SK-N-MC (cell line): ENCODE data around the gene SIVA1.

Experiments
- EZH2 ChIP-seq: fragments of 200-600 bp; sonication (generic); IDR thresholded peaks from one replicate; pipeline ENCODE4 v1.6.1; 2017; ENCODE audit warnings: antibody characterized with exemption
- FOXP2 ChIP-seq: optimal IDR thresholded peaks from 2 replicates; pipeline ENCODE3; 2011; ENCODE audit warnings: mild to moderate bottlenecking, moderate library complexity; ENCODE audit not compliant: insufficient read depth; ENCODE audit errors: extremely low read length, control extremely low read depth
- POLR2AphosphoS5 ChIP-seq: IDR thresholded peaks from 2 replicates; pipeline ENCODE4 v1.6.1; 2012; ENCODE audit warnings: mild to moderate bottlenecking, low read depth, low read length, borderline replicate concordance

DNA sequence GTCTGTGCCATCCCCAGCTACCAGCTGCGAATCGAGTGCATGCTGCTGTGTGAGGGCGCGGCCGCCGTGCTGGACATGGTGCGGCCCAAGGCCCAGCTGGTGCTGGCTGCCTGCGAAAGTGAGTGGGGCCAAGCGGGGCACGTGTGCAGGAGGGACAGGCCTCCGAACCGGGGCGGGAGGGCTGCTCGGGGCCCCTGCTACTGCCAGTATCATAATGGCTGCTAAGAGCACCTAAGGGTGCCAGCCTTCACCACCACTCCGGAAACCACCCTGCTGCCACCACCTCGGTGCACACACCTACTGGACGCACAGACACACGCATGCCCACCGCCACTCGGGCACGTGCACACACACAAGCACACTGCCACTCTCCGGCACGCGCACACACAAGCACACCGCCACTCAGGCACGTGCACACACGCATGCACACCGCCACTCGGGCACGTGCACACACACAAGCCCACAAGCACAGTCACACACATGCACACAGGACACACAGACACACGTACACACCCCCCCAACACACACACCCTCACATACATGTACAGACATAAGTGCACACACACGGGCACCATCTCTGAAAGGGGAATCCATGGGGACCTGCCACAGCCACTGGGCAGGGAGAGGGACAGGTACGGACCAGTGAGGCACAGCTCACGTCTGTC, 42.7 kb upstream of the SIVA1 start:
- TF ChIP-seq EZH2 (no peak), POLR2AphosphoS5 (no peak), FOXP2 (no peak)
